Mucosa of rectum (tissue), 2 donors: ENCODE results near the gene ADAMTS14.
"Not testable (repeated sequence)": the region's sequence is repeated elsewhere in the genome, so short reads cannot be mapped to it uniquely, and the experiment has no call there.

Experiments
- H3K27ac ChIP-seq, 2 donors: one replicate each; pipeline ENCODE4 v1.7.0; 2013; ENCODE audit warnings: inconsistent platforms in 2 of 2, low read depth in 2 of 2, low read length in 2 of 2
- H3K27me3 ChIP-seq, 2 donors: one replicate each; pipeline ENCODE4 v1.7.0; 2013; ENCODE audit warnings: low read length in 2 of 2; ENCODE audit not compliant: control insufficient read depth in 2 of 2, insufficient read depth in 2 of 2
- H3K36me3 ChIP-seq, 2 donors: one replicate each; pipeline ENCODE4 v1.7.0; 2013; ENCODE audit warnings: low read length in 2 of 2; ENCODE audit not compliant: control insufficient read depth in 2 of 2, insufficient read depth in 2 of 2
- H3K4me1 ChIP-seq, 2 donors: one replicate each; pipeline ENCODE4 v1.7.0; 2013; ENCODE audit warnings: low read length in 2 of 2, mild to moderate bottlenecking in 1 of 2; ENCODE audit not compliant: control insufficient read depth in 2 of 2, insufficient read depth in 2 of 2
- H3K4me3 ChIP-seq, 2 donors: one replicate each; pipeline ENCODE4 v1.7.0; 2013; ENCODE audit warnings: low read length in 2 of 2
- H3K9ac ChIP-seq, 2 donors: one replicate each; pipeline ENCODE4 v1.7.0; 2013; ENCODE audit warnings: low read length in 2 of 2, low read depth in 1 of 2, mild to moderate bottlenecking in 1 of 2
- H3K9me3 ChIP-seq, 2 donors: one replicate each; pipeline ENCODE4 v1.7.0; 2013; ENCODE audit warnings: low read length in 2 of 2; ENCODE audit not compliant: control insufficient read depth in 2 of 2
- donor health status: healthy.
- donor health status: Normal muscosa, but diverticular disease.

Gene ADAMTS14

GRCh38 chr10:70664702-70665195, 7.6 kb upstream of the ADAMTS14 start:
- H3K4me1 ChIP-seq = no peaks in the 10 kb centered on the region
- no peaks in the 10 kb centered on the region for H3K36me3 ChIP-seq
- no peak overlapping the region for H3K9ac ChIP-seq
- peak overlapping the region; percentile 24 to 38 for H3K27ac ChIP-seq
- H3K4me3 ChIP-seq = no peak overlapping the region
- H3K27me3 ChIP-seq = peaks cover 2% of the 10 kb centered on the region in 2 donors
- H3K9me3 ChIP-seq = no peaks in the 10 kb centered on the region

GRCh38 chr10:70666960-70667798, 5.1 kb upstream of the ADAMTS14 start:
- Histone ChIP-seq H3K27me3 (peaks cover 2 to 13% of the 10 kb centered on the region in 2 donors), H3K36me3 (no peaks in the 10 kb centered on the region), H3K9ac (no peak overlapping the region), H3K4me3 (no peak overlapping the region), H3K9me3 (no peaks in the 10 kb centered on the region), H3K27ac (no peak overlapping the region), H3K4me1 (no peaks in the 10 kb centered on the region)

DNA sequence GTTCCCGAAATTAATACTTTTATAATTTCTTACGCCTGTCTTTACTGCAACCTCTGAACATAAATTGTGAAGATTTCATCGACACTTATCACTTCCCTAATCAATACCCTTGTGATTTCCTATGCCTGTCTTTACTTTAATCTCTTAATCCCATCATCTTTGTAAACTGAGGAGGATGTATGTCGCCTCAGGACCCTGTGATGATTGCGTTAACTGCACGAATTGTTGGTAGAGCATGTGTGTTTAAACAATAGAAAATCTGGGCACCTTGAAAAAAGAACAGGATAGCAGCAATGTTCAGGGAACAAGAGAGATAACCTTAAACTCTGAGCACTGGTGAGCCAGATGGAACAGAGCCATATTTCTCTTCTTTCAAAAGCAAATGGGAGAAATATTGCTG, 4.5 kb upstream of the ADAMTS14 start:
- H3K4me1 ChIP-seq, H3K9me3 ChIP-seq, H3K27ac ChIP-seq: not testable (repeated sequence)

GRCh38 chr10:70668454-70668970, 3.8 kb upstream of the ADAMTS14 start:
- H3K27ac ChIP-seq = no peak overlapping the region
- H3K4me1 ChIP-seq = no peaks in the 10 kb centered on the region

More for the DNA sequence above, 4.5 kb upstream of the ADAMTS14 start:
- H3K9ac ChIP-seq, H3K36me3 ChIP-seq, H3K4me3 ChIP-seq: not testable (repeated sequence)
- H3K27me3 ChIP-seq = peaks cover 2 to 13% of the 10 kb centered on the region in 2 donors

DNA sequence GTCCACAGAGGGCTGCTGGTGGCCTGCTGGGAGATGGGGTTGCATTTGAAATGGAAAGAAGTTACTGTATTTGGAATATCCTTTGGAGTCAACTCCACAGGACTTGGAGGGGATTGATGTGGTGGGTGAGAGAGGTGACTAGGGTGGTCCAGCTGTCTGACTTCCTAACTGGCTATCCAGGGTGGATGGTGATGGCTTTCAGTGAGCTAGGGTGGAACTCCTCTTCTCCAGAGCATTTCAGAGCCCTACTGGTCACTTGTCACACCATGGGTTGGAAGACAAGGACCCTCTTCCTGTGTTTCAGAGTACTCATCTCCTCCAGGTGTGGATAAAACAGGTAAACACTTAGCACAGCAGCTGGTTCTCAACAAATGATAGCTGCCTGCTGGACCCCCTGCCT, 3.3 kb upstream of the ADAMTS14 start:
- no peaks in the 10 kb centered on the region for H3K36me3 ChIP-seq
- H3K9me3 ChIP-seq = no peaks in the 10 kb centered on the region
- H3K27ac ChIP-seq = no peak overlapping the region
- no peak overlapping the region for H3K9ac ChIP-seq
- no peak overlapping the region for H3K4me3 ChIP-seq
- no peaks in the 10 kb centered on the region for H3K4me1 ChIP-seq
- H3K27me3 ChIP-seq = peaks cover 2 to 19% of the 10 kb centered on the region in 2 donors

More at GRCh38 chr10:70668454-70668970, 3.8 kb upstream of the ADAMTS14 start:
- Histone ChIP-seq H3K36me3 (no peaks in the 10 kb centered on the region), H3K27me3 (peaks cover 2 to 16% of the 10 kb centered on the region in 2 donors), H3K9ac (no peak overlapping the region), H3K4me3 (no peak overlapping the region), H3K9me3 (no peaks in the 10 kb centered on the region)

DNA sequence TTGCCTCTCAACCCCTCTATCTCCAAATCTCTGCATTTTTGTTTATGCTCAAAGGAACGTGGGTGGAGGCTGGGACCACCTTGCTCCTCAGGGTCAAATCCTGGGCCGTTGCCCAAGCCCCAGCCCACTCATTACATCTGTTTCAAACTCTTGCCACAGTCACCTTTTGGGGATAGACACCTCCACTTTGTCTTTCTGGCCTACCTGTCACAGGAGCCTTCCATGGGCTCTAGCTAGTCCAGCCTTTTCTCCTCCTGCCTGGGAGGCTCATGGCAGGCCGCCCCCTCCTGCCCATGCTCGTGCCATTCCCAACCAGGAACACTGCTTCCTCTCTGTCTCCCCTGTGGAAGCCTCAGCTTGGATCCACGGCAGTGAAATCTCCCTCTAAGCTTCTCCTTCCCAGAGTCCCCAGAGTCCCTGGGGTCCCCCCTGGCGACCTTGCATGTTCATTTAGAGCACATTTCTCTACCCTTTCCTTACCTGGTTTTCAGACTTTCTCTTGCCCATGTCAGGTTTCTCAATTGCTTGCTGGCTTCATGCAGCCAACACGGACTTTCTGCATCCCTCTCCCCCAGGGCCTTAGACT, 2.5 kb upstream of the ADAMTS14 start:
- Histone ChIP-seq H3K27ac (no peak overlapping the region), H3K9me3 (no peaks in the 10 kb centered on the region), H3K9ac (no peak overlapping the region), H3K4me1 (no peaks in the 10 kb centered on the region), H3K4me3 (no peak overlapping the region), H3K36me3 (no peaks in the 10 kb centered on the region), H3K27me3 (peaks cover 4 to 27% of the 10 kb centered on the region in 2 donors)

DNA sequence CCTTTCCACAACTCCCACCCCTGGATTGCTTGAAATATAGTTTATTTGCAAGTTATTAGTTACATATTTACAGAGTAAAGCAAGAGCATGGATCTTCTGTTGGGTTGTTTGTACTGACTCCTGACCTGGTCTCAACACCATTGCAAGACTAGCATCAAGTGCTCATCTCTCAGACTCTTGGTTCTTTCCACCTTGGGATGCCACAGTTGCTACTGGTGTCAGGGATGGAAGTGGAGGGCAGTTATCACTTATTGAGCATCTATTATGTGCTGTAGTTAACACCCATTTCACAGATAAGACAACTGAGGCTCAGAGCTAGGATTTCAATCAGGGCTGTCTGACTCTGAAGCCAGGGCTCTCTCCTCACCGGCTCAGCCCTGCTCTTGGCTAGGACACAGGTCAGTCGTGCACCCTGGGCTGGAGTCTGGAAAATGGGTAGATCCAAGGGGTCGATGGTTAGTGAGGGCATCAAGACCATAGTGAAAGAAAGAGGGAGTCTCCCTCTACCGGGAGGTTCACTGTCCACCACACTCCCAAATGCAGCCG, 614 bp upstream of the ADAMTS14 start:
- peaks cover 7 to 27% of the 10 kb centered on the region in 2 donors for H3K27me3 ChIP-seq

GRCh38 chr10:70673043-70673928, 980 bp downstream of the ADAMTS14 start:
- Histone ChIP-seq H3K9me3 (no peaks in the 10 kb centered on the region), H3K9ac (no peak overlapping the region), H3K36me3 (no peaks in the 10 kb centered on the region), H3K27me3 (peaks cover 8 to 32% of the 10 kb centered on the region in 2 donors), H3K4me3 (peak overlapping the region; percentile 35 to 45), H3K27ac (peak overlapping the region; percentile 32 to 37), H3K4me1 (no peaks in the 10 kb centered on the region)

More for the DNA sequence above, 614 bp upstream of the ADAMTS14 start:
- no peaks in the 10 kb centered on the region for H3K36me3 ChIP-seq
- peak overlapping the region; percentile 24 to 32 for H3K4me3 ChIP-seq
- no peak overlapping the region for H3K9ac ChIP-seq
- H3K4me1 ChIP-seq = no peaks in the 10 kb centered on the region
- no peaks in the 10 kb centered on the region for H3K9me3 ChIP-seq
- peak overlapping the region in 1 of 2 donors; percentile 28 for H3K27ac ChIP-seq

GRCh38 chr10:70673929-70674559, 1.7 kb downstream of the ADAMTS14 start:
- no peak overlapping the region for H3K4me3 ChIP-seq
- H3K4me1 ChIP-seq = no peaks in the 10 kb centered on the region
- no peak overlapping the region for H3K27ac ChIP-seq
- H3K27me3 ChIP-seq = peaks cover 8 to 32% of the 10 kb centered on the region in 2 donors
- H3K36me3 ChIP-seq = no peaks in the 10 kb centered on the region
- no peak overlapping the region for H3K9ac ChIP-seq
- no peaks in the 10 kb centered on the region for H3K9me3 ChIP-seq
